GM13977 (cell line): ENCODE measurements around the gene STK11.

Source experiments
- DNase-seq: peaks from one replicate; pipeline ENCODE4 v3.0.0; 2012; ENCODE audit warnings: low spot score
- in situ Hi-C: fragments of 300-500 bp; cut with MboI; formaldehyde crosslinking; loops from one replicate; pipeline ENCODE4 v1.12.0; 2022; ENCODE audit warnings: low sequenced_read_pairs, low pct_unique_long_range_greater_than_20kb, mixed read lengths, inconsistent platforms; ENCODE audit not compliant: unreplicated experiment
- TF ChIP-seq, protein P1 (sequence below): IDR thresholded peaks from 2 replicates; pipeline ENCODE4 v1.5.1; 2012; ENCODE audit warnings: mild to moderate bottlenecking, control low read depth; ENCODE audit not compliant: insufficient read depth; ENCODE audit errors: extremely low read depth, missing control alignments

STK11 gene

DNA sequence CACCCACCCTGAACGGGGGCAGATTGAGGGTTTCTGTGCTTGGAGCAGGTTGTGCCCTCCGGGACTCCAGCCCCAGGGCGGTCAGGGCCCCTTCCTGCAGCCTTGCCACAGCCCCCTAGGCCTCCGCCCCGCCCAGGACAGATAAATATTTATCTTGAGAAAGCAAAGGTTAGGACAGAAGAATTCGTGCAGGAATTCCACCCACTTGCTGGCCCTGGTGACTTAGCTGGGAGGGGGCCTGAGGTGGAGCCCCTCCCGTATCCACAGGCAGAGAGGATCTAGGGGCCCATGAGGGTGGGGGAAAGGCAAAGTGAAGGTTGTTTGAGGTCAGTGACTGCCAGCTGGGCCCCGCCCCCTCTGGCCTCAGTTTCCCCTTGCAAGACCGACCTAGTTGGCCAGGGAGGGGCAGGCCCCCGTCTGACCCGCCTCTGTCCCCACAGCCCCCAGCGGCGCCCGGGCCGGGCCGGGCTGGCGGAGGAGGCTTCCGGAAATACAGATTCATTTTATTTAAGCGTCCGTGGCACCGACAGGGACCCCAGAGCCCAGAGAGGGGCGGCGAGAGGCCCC lies 48.0 kb downstream of the STK11 start:
- TF ChIP-seq, protein P1, sequence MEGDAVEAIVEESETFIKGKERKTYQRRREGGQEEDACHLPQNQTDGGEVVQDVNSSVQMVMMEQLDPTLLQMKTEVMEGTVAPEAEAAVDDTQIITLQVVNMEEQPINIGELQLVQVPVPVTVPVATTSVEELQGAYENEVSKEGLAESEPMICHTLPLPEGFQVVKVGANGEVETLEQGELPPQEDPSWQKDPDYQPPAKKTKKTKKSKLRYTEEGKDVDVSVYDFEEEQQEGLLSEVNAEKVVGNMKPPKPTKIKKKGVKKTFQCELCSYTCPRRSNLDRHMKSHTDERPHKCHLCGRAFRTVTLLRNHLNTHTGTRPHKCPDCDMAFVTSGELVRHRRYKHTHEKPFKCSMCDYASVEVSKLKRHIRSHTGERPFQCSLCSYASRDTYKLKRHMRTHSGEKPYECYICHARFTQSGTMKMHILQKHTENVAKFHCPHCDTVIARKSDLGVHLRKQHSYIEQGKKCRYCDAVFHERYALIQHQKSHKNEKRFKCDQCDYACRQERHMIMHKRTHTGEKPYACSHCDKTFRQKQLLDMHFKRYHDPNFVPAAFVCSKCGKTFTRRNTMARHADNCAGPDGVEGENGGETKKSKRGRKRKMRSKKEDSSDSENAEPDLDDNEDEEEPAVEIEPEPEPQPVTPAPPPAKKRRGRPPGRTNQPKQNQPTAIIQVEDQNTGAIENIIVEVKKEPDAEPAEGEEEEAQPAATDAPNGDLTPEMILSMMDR, result no peak
- no peak for DNase-seq
- in situ Hi-C loops, result no loop called here

DNA sequence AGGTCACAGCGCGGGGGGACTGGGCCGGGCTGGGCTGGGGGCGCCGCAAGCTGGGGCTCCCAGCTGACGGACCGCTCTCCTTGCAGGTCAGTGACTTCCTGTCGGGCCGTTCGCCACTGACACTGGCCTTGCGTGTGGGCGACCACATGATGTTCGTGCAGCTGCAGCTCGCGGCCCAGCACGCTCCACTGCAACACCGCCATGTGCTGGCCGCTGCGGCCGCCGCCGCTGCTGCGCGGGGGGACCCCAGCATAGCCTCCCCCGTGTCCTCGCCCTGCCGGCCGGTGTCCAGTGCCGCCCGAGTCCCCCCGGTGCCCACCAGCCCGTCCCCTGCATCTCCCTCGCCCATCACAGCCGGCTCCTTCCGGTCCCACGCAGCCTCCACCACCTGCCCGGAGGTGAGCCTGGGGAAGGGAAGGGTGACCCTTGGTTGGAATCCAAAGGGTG lies 48.5 kb downstream of the STK11 start:
- no peak for DNase-seq
- TF ChIP-seq, protein P1, result no peak
- in situ Hi-C loops, result no loop called here

DNA sequence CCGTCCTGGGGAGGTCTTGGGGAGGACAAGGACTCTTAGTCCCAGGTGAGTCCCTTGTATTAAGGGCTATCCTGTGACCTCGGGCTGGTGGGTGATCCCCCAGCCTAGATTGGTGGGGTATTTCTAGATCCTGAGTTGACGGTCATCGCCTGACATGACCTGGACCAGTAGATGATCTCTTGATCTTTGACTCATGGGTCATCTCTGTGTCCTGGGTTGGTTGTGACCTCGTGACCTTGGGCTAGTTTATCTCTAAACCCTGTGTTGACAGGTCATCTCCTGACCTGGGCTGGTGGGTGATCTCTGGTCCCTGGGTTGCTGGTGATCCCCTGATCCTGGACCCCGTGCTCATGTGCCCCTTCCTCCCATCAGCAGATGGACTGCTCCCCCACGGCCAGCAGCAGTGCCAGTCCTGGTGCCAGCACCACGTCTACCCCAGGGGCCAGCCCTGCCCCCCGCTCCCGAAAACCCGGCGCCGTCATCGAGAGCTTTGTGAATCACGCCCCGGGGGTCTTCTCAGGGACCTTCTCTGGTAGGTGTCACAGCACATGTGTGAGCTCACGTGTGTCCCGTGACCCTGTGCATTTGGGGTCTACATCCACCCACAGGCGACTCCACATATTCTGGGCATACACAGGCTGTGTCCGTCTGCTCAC lies 49.1 kb downstream of the STK11 start:
- TF ChIP-seq, protein P1, result no peak
- in situ Hi-C loops, result no loop called here
- DNase-seq, result no peak

DNA sequence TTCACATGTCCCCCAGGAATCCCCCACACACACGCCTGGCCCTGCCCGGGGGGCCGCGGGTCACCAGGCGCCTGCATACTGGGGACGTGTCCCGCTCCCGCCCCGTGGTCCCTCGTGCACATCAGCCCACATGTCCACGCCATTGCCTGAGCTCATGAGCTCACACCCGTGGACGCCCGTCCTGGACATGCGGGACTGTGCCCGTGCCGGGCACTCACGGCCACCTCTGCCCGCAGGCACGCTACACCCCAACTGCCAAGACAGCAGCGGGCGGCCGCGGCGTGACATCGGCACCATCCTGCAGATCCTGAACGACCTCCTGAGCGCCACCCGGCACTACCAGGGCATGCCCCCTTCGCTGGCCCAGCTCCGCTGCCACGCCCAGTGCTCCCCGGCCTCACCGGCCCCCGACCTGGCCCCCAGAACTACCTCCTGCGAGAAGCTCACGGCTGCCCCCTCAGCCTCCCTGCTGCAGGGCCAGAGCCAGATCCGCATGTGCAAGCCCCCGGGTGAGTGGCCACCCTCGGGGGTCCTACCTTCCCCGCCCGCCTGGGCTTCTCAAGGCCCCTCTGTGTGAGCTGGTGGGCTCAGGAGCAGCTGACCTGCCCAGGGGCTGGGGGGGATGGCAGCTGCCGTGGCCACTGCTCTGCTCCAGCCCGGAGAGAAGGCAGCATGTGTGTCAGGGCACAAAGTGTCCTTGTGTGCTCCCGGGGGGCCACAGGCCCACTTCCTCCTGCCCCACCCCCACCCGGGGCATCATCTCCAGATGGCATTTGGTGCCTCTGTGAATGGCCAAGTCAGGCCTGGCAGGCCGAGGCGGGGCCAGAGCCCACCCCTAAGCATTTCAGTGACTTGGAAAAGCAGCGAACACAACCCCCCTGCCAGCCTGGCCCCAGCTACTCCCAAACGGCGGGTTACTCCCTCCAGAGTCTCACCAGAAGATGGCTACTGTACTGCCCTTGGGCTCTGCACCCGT lies 49.9 kb downstream of the STK11 start:
- TF ChIP-seq, protein P1, result no peak

DNA sequence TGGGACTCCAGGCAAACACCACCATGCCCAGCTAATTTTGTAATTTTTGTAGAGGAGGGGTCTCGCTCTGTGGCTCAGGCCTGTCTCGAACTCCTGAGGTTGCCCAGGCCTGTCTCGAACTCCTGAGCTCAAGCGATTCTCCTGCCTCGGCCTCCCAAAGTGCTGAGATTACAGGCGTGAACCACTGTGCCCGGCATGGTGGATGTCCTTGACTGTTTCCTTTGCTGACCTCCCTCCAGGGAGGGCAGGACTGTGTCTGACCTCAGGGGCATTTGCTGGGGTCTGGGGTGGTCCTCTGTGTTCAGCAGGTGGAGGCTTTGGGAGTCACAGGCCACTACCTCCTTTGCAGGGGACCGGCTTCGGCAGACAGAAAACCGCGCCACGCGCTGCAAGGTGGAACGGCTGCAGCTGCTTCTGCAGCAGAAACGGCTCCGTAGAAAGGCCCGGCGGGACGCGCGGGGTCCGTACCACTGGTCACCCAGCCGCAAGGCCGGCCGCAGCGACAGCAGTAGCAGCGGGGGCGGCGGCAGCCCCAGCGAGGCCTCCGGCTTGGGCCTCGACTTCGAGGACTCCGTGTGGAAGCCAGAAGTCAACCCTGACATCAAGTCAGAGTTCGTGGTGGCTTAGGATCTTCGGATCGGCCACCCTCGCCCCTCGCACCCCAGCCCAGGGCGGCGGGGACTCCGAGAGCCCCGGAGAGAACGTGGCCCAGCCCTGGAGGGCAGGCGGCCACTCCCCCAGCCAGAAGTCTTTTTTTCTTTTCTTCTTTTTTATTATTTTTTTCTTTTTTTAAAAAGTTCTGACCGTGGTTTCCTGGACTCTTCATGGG lies 51.3 kb downstream of the STK11 start:
- in situ Hi-C loops, result no loop called here
- TF ChIP-seq, protein P1, result no peak
- DNase-seq, result no peak

More for the DNA sequence above, 49.9 kb downstream of the STK11 start:
- no peak for DNase-seq
- in situ Hi-C loops, result no loop called here
